BJ (cell line): ENCODE data around the gene CMC4. TPM values are rescaled to one million over a fixed set of nuclear protein-coding genes. Genes with fewer than 3 reads are reported as not detected.

Experiments used
- CTCF ChIA-PET: fragments of 350-600 bp; formaldehyde crosslinking; extraction: SDS; loops from one replicate; lab custom pipeline; 2021; ENCODE audit warnings: antibody characterized with exemption, inconsistent platforms; lab: Yijun Ruan, JAX
- POLR2A ChIA-PET: fragments of 300-600 bp; sonication (Branson Sonifier 250); formaldehyde crosslinking; extraction: SDS; loops from one replicate; lab custom pipeline; 2021; ENCODE audit warnings: antibody characterized with exemption; lab: Charles Lee
- DNase-seq: peaks from one replicate; pipeline ENCODE4 v3.0.0-alpha.2; 2011; ENCODE audit warnings: low read depth
- H3K27me3 ChIP-seq: 2 replicates; pipeline ENCODE4 v1.6.0; 2011; ENCODE audit warnings: low read length; ENCODE audit not compliant: control insufficient read depth, insufficient read depth
- H3K36me3 ChIP-seq: 2 replicates; pipeline ENCODE4 v1.5.1; 2011; ENCODE audit warnings: low read length; ENCODE audit not compliant: control insufficient read depth, insufficient read depth
- H3K4me3 ChIP-seq: 2 replicates; pipeline ENCODE4 v1.5.1; 2011; ENCODE audit warnings: low read depth, mild to moderate bottlenecking, control low read depth, low read length
- CTCF ChIP-seq: IDR thresholded peaks from 2 replicates; pipeline ENCODE4 v1.5.1; 2011; ENCODE audit warnings: low read depth, mild to moderate bottlenecking, control low read depth, inconsistent platforms, low read length, moderate library complexity; ENCODE audit not compliant: insufficient read depth
- polyA plus RNA-seq: library from polyadenylated mRNA; depleted of rRNA; stranded (reverse); fragments of >200 nt; gene quantifications from 2 replicates; pipeline ENCODE4 v1.2.3, GENCODE V29; 2011

Gene CMC4
- polyA plus RNA-seq, 1 experiment: 10.0 TPM

GRCh38 chrX:155055494-155055893 lies 15.4 kb downstream of the CMC4 start:
- H3K36me3 ChIP-seq: no peaks in the 10 kb centered on the region; the same call in 1 of the 2 replicates
- H3K4me3 ChIP-seq: no peak overlapping the region
- ChIA-PET POLR2A (no interaction called here), CTCF (no interaction called here)
- DNase-seq: no peak
- TF ChIP-seq CTCF: no peak
- H3K27me3 ChIP-seq: no peaks in the 10 kb centered on the region

- ChIA-PET POLR2A (no interaction called here), CTCF (no interaction called here)
- Histone ChIP-seq H3K36me3 (no peaks in the 10 kb centered on the region), H3K4me3 (no peak overlapping the region), H3K27me3 (no peaks in the 10 kb centered on the region)
- TF ChIP-seq CTCF: no peak
- no peak for DNase-seq
Measured at GRCh38 chrX:155054255-155054654, 16.7 kb downstream of the CMC4 start.

- H3K36me3 ChIP-seq: no peaks in the 10 kb centered on the region
- H3K27me3 ChIP-seq: no peaks in the 10 kb centered on the region
- ChIA-PET POLR2A (no interaction called here), CTCF (no interaction called here)
- DNase-seq: no peak
- no peak for TF ChIP-seq CTCF
- H3K4me3 ChIP-seq: no peak overlapping the region
Measured at GRCh38 chrX:155053656-155054055, 17.3 kb downstream of the CMC4 start.

GRCh38 chrX:155052738-155053498 lies 18.0 kb downstream of the CMC4 start:
- CTCF ChIA-PET: no interaction called here
- Histone ChIP-seq H3K27me3 (no peaks in the 10 kb centered on the region), H3K36me3 (no peaks in the 10 kb centered on the region), H3K4me3 (no peak overlapping the region)
- no peak for DNase-seq
- POLR2A ChIA-PET: no interaction called here
- TF ChIP-seq CTCF: no peak

- TF ChIP-seq CTCF: peak; percentile 63
- no peak for DNase-seq
- Histone ChIP-seq H3K27me3 (no peaks in the 10 kb centered on the region), H3K4me3 (no peak overlapping the region), H3K36me3 (peaks cover 1% of the 10 kb centered on the region; the same call in 1 of the 2 replicates)
- CTCF ChIA-PET: interaction anchor here (0.8 to 1.2 kb wide), 5 partner anchors 8 to 69 kb away, joined by 3 to 7 read pairs (median 5); no protein-coding TSS in a partner anchor
- POLR2A ChIA-PET: no interaction called here
Measured at GRCh38 chrX:155048977-155049619, 21.8 kb downstream of the CMC4 start.
